OCI-LY7 (cell line): Measurements from ENCODE around the gene VBP1. TPM values are rescaled to one million over a fixed set of nuclear protein-coding genes. Genes with fewer than 3 reads are reported as not detected.

Source experiments
- BruUV-seq: library from RNA; stranded (reverse); fragments of 400-500 nt; replicated peaks from 2 replicates; lab custom pipeline; 2021; lab: Mats Ljungman, UMichigan
- CTCF ChIA-PET: fragments of 300-600 bp; sonication (Branson Sonifier 250); formaldehyde crosslinking; loops from one replicate; lab custom pipeline; 2022; ENCODE audit warnings: antibody characterized with exemption; ENCODE audit not compliant: unreplicated experiment; lab: Charles Lee
- POLR2A ChIA-PET: fragments of 300-600 bp; sonication (Branson Sonifier 250); formaldehyde crosslinking; loops from one replicate; lab custom pipeline; 2022; ENCODE audit warnings: antibody characterized with exemption; lab: Charles Lee
- DNase-seq: peaks from one replicate; pipeline ENCODE4 v3.0.0-alpha.2; 2015; ENCODE audit warnings: low spot score
- H2AFZ ChIP-seq: fragments of 200-600 bp; sonication (generic), shearing (Covaris generic); 2 replicates; pipeline ENCODE4 v1.6.1; 2014; ENCODE audit warnings: mild to moderate bottlenecking, antibody characterized with exemption, low read length, moderate library complexity
- H3K27ac ChIP-seq: fragments of 200-600 bp; sonication (generic); 2 replicates; pipeline ENCODE4 v1.5.1; 2014; ENCODE audit warnings: mixed run types, low read depth, mild to moderate bottlenecking, moderate library complexity, low read length, inconsistent platforms; ENCODE audit not compliant: poor library complexity, severe bottlenecking
- H3K36me3 ChIP-seq: fragments of 200-600 bp; sonication (generic); 2 replicates; pipeline ENCODE4 v1.6.1; 2014; ENCODE audit warnings: mild to moderate bottlenecking, antibody characterized with exemption, low read length, moderate library complexity, mixed read lengths; ENCODE audit not compliant: insufficient read depth
- H3K4me1 ChIP-seq: fragments of 200-600 bp; sonication (generic); 2 replicates; pipeline ENCODE4 v1.5.1; 2014; ENCODE audit warnings: mild to moderate bottlenecking, low read length; ENCODE audit not compliant: insufficient read depth, poor library complexity, severe bottlenecking
- H3K4me2 ChIP-seq: fragments of 200-600 bp; sonication (generic); 2 replicates; pipeline ENCODE4 v1.6.1; 2014; ENCODE audit warnings: mild to moderate bottlenecking, low read length
- H3K4me3 ChIP-seq: fragments of 200-600 bp; sonication (generic); 2 replicates; pipeline ENCODE4 v1.5.1; 2014; ENCODE audit warnings: mild to moderate bottlenecking, low read depth, low read length; ENCODE audit not compliant: poor library complexity, severe bottlenecking
- H3K79me2 ChIP-seq: fragments of 200-600 bp; sonication (generic); 2 replicates; pipeline ENCODE4 v1.6.1; 2016; ENCODE audit warnings: low read depth, mild to moderate bottlenecking, low read length, moderate library complexity, mixed read lengths; ENCODE audit not compliant: insufficient read depth
- H3K9me2 ChIP-seq: fragments of 200-600 bp; sonication (generic); 2 replicates; pipeline ENCODE4 v1.6.1; 2016; ENCODE audit warnings: mild to moderate bottlenecking, low read length, mixed read lengths; ENCODE audit not compliant: insufficient read depth
- H3K9me3 ChIP-seq: fragments of 200-600 bp; sonication (generic); 2 replicates; pipeline ENCODE4 v1.6.1; 2014; ENCODE audit warnings: mild to moderate bottlenecking, mixed run types, low read length, mixed read lengths
- H4K20me1 ChIP-seq: fragments of 200-600 bp; sonication (generic); 2 replicates; pipeline ENCODE4 v1.6.1; 2014; ENCODE audit warnings: mild to moderate bottlenecking, antibody characterized with exemption, low read length, moderate library complexity, mixed read lengths; ENCODE audit not compliant: insufficient read depth
- CTCF ChIP-seq: fragments of 200-600 bp; sonication (generic); conservative IDR thresholded peaks from 2 replicates; pipeline ENCODE4 v1.5.1; 2014; ENCODE audit warnings: mild to moderate bottlenecking, antibody characterized with exemption, low read length, moderate library complexity, mixed read lengths
- EZH2phosphoT487 ChIP-seq: fragments of 200-600 bp; sonication (generic); IDR thresholded peaks from 2 replicates; pipeline ENCODE4 v1.6.1; 2018; ENCODE audit warnings: low read depth, borderline replicate concordance, mild to moderate bottlenecking, mixed run types, antibody characterized with exemption, low read length, moderate library complexity, mixed read lengths
- intact Hi-C: fragments of 100-400 bp; cut with micrococcal nuclease; formaldehyde crosslinking; loops from one replicate; pipeline ENCODE4 v1.10.0; 2022; ENCODE audit not compliant: unreplicated experiment
- total RNA-seq, 2 experiments: library from RNA; depleted of rRNA in 1 of 2; stranded (reverse); fragments of >200 nt in 1 of 2; shearing (Covaris generic) in 1 of 2; gene quantifications; 2 replicates each; pipeline ENCODE4 v1.2.3, GENCODE V29; 2014 to 2022

Gene VBP1
- total RNA-seq, 2 experiments from 2014 or later: 42.9 to 63.4 TPM

GRCh38 chrX:155247497-155247896, 31.2 kb downstream of the VBP1 start:
- Histone ChIP-seq H3K79me2 (no peaks in the 10 kb centered on the region), H3K4me3 (no peak overlapping the region), H3K4me1 (no peaks in the 10 kb centered on the region), H3K27ac (no peak overlapping the region), H4K20me1 (no peaks in the 10 kb centered on the region), H3K9me3 (no peaks in the 10 kb centered on the region), H2AFZ (no peak overlapping the region), H3K4me2 (no peak overlapping the region), H3K36me3 (no peaks in the 10 kb centered on the region), H3K9me2 (no peaks in the 10 kb centered on the region)
- intact Hi-C loops: no loop called here
- ChIA-PET POLR2A (no interaction called here), CTCF (no interaction called here)
- DNase-seq: no peak
- no TSS peak for BruUV-seq
- no peak for TF ChIP-seq EZH2phosphoT487
- TF ChIP-seq CTCF: no peak

- POLR2A ChIA-PET: interaction anchor here (0.6 kb wide), 1 partner anchor 119 kb away, joined by 3 read pairs; no protein-coding TSS in a partner anchor
These were observed 35.1 kb downstream of the VBP1 start for GRCh38 chrX:155251391-155251790.

More at GRCh38 chrX:155251391-155251790, 35.1 kb downstream of the VBP1 start:
- H3K4me2 ChIP-seq: no peak overlapping the region
- H3K4me1 ChIP-seq: no peaks in the 10 kb centered on the region
- H3K79me2 ChIP-seq: no peaks in the 10 kb centered on the region
- intact Hi-C loops: no loop called here
- no peaks in the 10 kb centered on the region for H3K9me2 ChIP-seq
- no peak for DNase-seq
- no TSS peak for BruUV-seq
- no peaks in the 10 kb centered on the region for H4K20me1 ChIP-seq
- no peak overlapping the region for H3K4me3 ChIP-seq
- H3K27ac ChIP-seq: no peak overlapping the region
- H3K36me3 ChIP-seq: no peaks in the 10 kb centered on the region
- TF ChIP-seq CTCF (no peak), EZH2phosphoT487 (no peak)
- H3K9me3 ChIP-seq: no peaks in the 10 kb centered on the region
- H2AFZ ChIP-seq: no peak overlapping the region
- CTCF ChIA-PET: no interaction called here
